Trophoblast cell (in vitro differentiated cells and primary cell): ENCODE data around the gene ZDHHC22.

Experiments
- DNase-seq, 2 donors: peaks; one replicate each; pipeline ENCODE4 v3.0.0-alpha.2; 2016
- H2AFZ ChIP-seq: 2 replicates; pipeline ENCODE4 v1.6.1; 2013; ENCODE audit warnings: low read length, moderate library complexity, mild to moderate bottlenecking; ENCODE audit not compliant: insufficient read depth, poor library complexity
- H2AK5ac ChIP-seq: 2 replicates; pipeline ENCODE4 v1.6.1; 2013; ENCODE audit warnings: mild to moderate bottlenecking, low read length
- H2BK120ac ChIP-seq: 2 replicates; pipeline ENCODE4 v1.6.1; 2013; ENCODE audit warnings: low read length, mild to moderate bottlenecking, moderate library complexity; ENCODE audit not compliant: insufficient read depth, poor library complexity
- H2BK12ac ChIP-seq: 2 replicates; pipeline ENCODE4 v1.6.1; 2013; ENCODE audit warnings: mild to moderate bottlenecking, low read length, moderate library complexity
- H2BK5ac ChIP-seq: 2 replicates; pipeline ENCODE4 v1.6.1; 2013; ENCODE audit warnings: low read length, low read depth, moderate library complexity, mild to moderate bottlenecking; ENCODE audit not compliant: poor library complexity
- H3K14ac ChIP-seq: 2 replicates; pipeline ENCODE4 v1.6.1; 2013; ENCODE audit warnings: mild to moderate bottlenecking, low read length
- H3K18ac ChIP-seq: 2 replicates; pipeline ENCODE4 v1.6.1; 2013; ENCODE audit warnings: mild to moderate bottlenecking, low read length
- H3K23ac ChIP-seq: 2 replicates; pipeline ENCODE4 v1.6.1; 2013; ENCODE audit warnings: low read length
- H3K27ac ChIP-seq: 2 replicates; pipeline ENCODE4 v1.5.1; 2013; ENCODE audit warnings: low read depth, mild to moderate bottlenecking, inconsistent platforms, low read length, moderate library complexity
- H3K27me3 ChIP-seq: 2 replicates; pipeline ENCODE4 v1.6.1; 2013; ENCODE audit warnings: inconsistent platforms, mild to moderate bottlenecking, low read length, moderate library complexity; ENCODE audit not compliant: insufficient read depth
- H3K36me3 ChIP-seq, 2 experiments: 1 replicate in 1 of 2; 2 replicates in 1 of 2; pipeline ENCODE4 v1.6.1; 2013; ENCODE audit warnings: low read length in 2 of 2, mild to moderate bottlenecking in 2 of 2, moderate library complexity in 1 of 2; ENCODE audit not compliant: insufficient read depth in 2 of 2, control insufficient read depth in 1 of 2
- H3K4ac ChIP-seq: 2 replicates; pipeline ENCODE4 v1.6.1; 2013; ENCODE audit warnings: low read depth, mild to moderate bottlenecking, low read length, moderate library complexity
- H3K4me1 ChIP-seq, 2 experiments: 1 replicate in 1 of 2; 2 replicates in 1 of 2; pipeline ENCODE4 v1.6.1; 2013; ENCODE audit warnings: low read length in 2 of 2, mild to moderate bottlenecking in 2 of 2, moderate library complexity in 1 of 2; ENCODE audit not compliant: insufficient read depth in 2 of 2, control insufficient read depth in 1 of 2
- H3K4me2 ChIP-seq: 2 replicates; pipeline ENCODE4 v1.6.1; 2013; ENCODE audit warnings: inconsistent platforms, mild to moderate bottlenecking, low read length, moderate library complexity
- H3K4me3 ChIP-seq: 2 replicates; pipeline ENCODE4 v1.5.1; 2013; ENCODE audit warnings: mild to moderate bottlenecking, low read depth, low read length, inconsistent platforms
- H3K79me1 ChIP-seq: one replicate; pipeline ENCODE4 v1.6.1; 2013; ENCODE audit warnings: low read length
- H3K79me2 ChIP-seq: 2 replicates; pipeline ENCODE4 v1.6.1; 2013; ENCODE audit warnings: low read length, mild to moderate bottlenecking; ENCODE audit not compliant: control insufficient read depth, insufficient read depth, poor library complexity
- H3K9ac ChIP-seq: 2 replicates; pipeline ENCODE4 v1.6.1; 2013; ENCODE audit warnings: mild to moderate bottlenecking, low read length
- H3K9me3 ChIP-seq: 2 replicates; pipeline ENCODE4 v1.6.1; 2013; ENCODE audit warnings: low read depth, mild to moderate bottlenecking, control low read depth, inconsistent platforms, low read length; ENCODE audit not compliant: insufficient read depth
- H4K12ac ChIP-seq: 2 replicates; pipeline ENCODE4 v1.6.1; 2013; ENCODE audit warnings: low read depth, mild to moderate bottlenecking, low read length, moderate library complexity
- H4K8ac ChIP-seq: 2 replicates; pipeline ENCODE4 v1.6.1; 2013; ENCODE audit warnings: low read depth, mild to moderate bottlenecking, low read length, moderate library complexity
- H4K91ac ChIP-seq: one replicate; pipeline ENCODE4 v1.6.1; 2013; ENCODE audit warnings: low read depth, mild to moderate bottlenecking, low read length, moderate library complexity
- WGBS: extraction: QIAGEN DNeasy Blood & Tissue Kit; methylation state at CpG from one replicate; pipeline ENCODE4 v1.1.7; 2013; ENCODE audit warnings: missing lambda C conversion rate; ENCODE audit not compliant: insufficient read length, insufficient coverage; ENCODE audit errors: extremely low coverage; 5-methylcytosine and 5-hydroxymethylcytosine counted together

ZDHHC22 gene

DNA sequence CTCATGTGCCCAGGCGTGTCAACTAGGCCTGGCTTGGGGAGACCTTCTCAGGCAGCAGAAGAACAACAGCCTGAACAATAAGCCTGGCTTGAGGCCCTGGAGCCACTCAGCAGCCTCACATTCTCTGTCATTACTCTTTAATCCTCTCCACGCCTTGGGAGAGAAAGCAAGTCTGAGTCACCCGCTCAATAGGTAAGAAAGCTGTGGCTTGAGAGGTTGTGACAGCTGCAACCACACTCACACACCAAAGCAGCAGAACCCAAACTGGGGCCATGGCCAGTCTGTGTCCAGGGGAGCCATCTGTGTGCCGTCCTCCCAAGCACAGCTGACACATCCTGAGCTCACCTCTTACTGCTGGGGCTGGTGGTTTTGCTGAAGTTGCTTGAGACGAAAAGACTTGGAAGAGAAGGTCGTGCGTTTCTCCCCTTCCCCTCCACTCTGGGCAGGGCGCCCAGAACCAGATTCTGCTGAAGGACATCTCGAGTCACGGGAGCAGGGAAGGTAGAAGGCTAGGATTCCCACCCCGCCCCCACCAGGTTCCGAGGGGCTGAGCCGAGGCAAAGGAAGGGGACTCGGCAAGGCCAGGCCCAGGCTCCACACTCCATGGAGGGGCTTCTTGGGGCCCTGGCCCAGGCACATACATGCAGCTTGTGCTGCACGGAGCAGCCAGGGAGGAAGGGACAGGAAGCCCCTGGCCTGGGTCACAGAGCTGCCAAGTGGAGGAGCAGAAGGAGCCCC is 45.5 kb upstream of the ZDHHC22 start:
- Histone ChIP-seq H3K9ac (no peak overlapping the region), H2BK5ac (no peak overlapping the region), H2AFZ (no peak overlapping the region), H2BK12ac (no peak overlapping the region), H3K4me1 (peaks cover 2 to 3% of the 10 kb centered on the region in 2 experiments), H3K79me2 (no peaks in the 10 kb centered on the region), H3K27me3 (no peaks in the 10 kb centered on the region), H3K14ac (no peak overlapping the region), H3K79me1 (no peaks in the 10 kb centered on the region), H3K4me2 (no peak overlapping the region), H4K12ac (no peak overlapping the region), H3K18ac (no peak overlapping the region), H3K4ac (no peak overlapping the region), H4K8ac (no peak overlapping the region), H3K9me3 (no peaks in the 10 kb centered on the region), H3K27ac (no peak overlapping the region), H2AK5ac (no peak overlapping the region), H3K23ac (no peak overlapping the region), H2BK120ac (no peak overlapping the region), H3K4me3 (no peak overlapping the region), H4K91ac (no peak overlapping the region), H3K36me3 (no peaks in the 10 kb centered on the region)
- DNase-seq, result no peak
- no CpG with 5 or more reads among the region's 15 CpGs for WGBS

DNA sequence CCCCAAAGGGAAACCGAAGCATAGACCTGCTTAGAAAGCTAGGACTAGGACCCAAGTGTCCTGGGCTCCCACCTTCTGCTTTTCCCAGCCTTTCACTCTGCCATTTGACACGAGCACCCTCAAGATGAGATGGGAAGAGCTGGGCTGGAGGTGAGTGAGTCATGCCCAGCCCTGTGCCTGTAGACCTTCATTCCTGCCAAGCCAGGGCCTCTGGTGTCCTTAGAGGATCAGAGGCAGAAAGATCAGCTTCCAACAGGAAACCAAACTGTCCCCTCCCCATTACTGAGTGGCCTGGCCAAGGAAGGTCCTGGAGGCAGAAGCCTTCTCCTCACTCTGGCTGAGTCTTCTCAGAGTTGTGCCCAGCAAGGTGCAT is 43.5 kb upstream of the ZDHHC22 start:
- Histone ChIP-seq H3K9ac (no peak overlapping the region), H3K18ac (no peak overlapping the region), H3K23ac (no peak overlapping the region), H3K4ac (no peak overlapping the region), H3K27me3 (no peaks in the 10 kb centered on the region), H3K14ac (no peak overlapping the region), H3K79me2 (no peaks in the 10 kb centered on the region), H3K4me2 (no peak overlapping the region), H4K8ac (no peak overlapping the region), H3K36me3 (no peaks in the 10 kb centered on the region), H3K9me3 (no peaks in the 10 kb centered on the region), H3K79me1 (no peaks in the 10 kb centered on the region), H3K4me1 (peaks cover 4 to 9% of the 10 kb centered on the region in 2 experiments), H3K4me3 (peak overlapping the region; percentile 16), H2AFZ (no peak overlapping the region), H4K91ac (no peak overlapping the region), H2BK12ac (no peak overlapping the region), H4K12ac (no peak overlapping the region), H2BK120ac (no peak overlapping the region), H2BK5ac (no peak overlapping the region), H2AK5ac (no peak overlapping the region), H3K27ac (no peak overlapping the region)
- WGBS, result no CpG with 5 or more reads among the region's 2 CpGs
- DNase-seq, result no peak

DNA sequence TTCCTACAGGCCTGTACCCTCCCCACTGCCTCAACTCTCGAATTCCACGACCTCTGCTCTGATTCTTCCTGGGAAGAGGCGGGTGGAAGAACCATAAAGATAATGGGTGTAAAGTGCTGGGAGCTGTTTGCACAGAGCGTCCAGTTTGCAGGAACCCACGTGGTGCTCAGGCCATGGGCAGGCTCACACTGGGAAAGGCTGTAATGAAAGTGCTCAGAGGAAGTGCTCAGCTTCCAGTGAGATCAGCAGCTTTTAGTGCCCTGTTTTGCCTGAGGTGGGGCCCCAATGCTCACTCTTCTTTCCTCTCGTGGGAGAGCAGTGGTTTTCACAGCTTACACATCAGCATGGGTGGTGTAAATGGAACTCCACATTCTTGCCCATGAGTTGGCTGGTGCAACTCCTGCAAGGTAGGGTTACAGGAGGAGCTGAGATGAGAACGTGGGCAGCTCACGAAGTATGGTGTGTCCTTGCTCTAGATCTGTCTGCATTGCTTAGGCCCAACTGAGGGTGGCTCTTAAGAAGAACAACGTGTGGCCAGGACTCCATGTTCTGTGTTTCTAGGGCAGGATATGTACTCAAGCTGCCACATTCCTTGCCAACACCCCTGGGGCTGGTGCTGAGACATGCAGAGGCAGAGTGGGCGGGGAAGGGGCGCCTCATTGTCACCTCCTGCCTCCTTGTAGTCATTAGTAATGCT is 43.0 kb upstream of the ZDHHC22 start:
- no peak overlapping the region for H2BK120ac ChIP-seq
- H2AK5ac ChIP-seq, result no peak overlapping the region
- H2BK5ac ChIP-seq, result no peak overlapping the region
- H3K18ac ChIP-seq, result no peak overlapping the region
- no peak overlapping the region for H4K8ac ChIP-seq
- no peak overlapping the region for H4K12ac ChIP-seq
- H3K36me3 ChIP-seq, result no peaks in the 10 kb centered on the region
- DNase-seq, result no peak
- no peak overlapping the region for H3K9ac ChIP-seq
- H2BK12ac ChIP-seq, result no peak overlapping the region
- H3K27ac ChIP-seq, result no peak overlapping the region
- H3K4me3 ChIP-seq, result no peak overlapping the region
- no peak overlapping the region for H2AFZ ChIP-seq
- H3K14ac ChIP-seq, result no peak overlapping the region
- WGBS, result no CpG with 5 or more reads among the region's 11 CpGs
- H3K9me3 ChIP-seq, result no peaks in the 10 kb centered on the region
- H3K27me3 ChIP-seq, result no peaks in the 10 kb centered on the region
- peaks cover 4 to 9% of the 10 kb centered on the region in 2 experiments for H3K4me1 ChIP-seq
- H3K4me2 ChIP-seq, result no peak overlapping the region
- no peak overlapping the region for H3K4ac ChIP-seq
- H3K23ac ChIP-seq, result no peak overlapping the region
- no peak overlapping the region for H4K91ac ChIP-seq
- no peaks in the 10 kb centered on the region for H3K79me1 ChIP-seq
- H3K79me2 ChIP-seq, result no peaks in the 10 kb centered on the region

DNA sequence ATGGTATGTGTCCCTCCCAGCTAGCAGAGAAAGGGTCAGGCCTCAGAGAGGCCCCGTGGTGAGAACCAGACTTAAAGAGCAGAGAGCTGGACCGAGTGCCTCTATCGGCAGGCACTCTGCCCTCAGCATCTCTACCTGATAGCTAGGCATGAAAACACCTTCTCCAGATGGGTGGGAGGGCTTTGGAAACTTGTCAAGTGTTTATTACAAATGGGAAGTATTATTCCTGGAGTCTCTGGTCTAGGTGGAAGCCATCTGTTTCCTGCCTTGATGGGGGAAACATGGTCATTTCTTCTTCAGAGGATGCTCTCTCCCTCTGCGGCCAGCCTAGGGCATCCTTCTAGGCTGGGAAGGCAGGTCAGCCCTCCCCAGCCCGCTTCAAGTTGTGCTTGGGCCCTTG is 42.3 kb upstream of the ZDHHC22 start:
- Histone ChIP-seq H2BK5ac (no peak overlapping the region), H2AK5ac (no peak overlapping the region), H3K9ac (no peak overlapping the region), H4K91ac (no peak overlapping the region), H2BK120ac (no peak overlapping the region), H3K4me2 (no peak overlapping the region), H3K14ac (no peak overlapping the region), H3K18ac (no peak overlapping the region), H2BK12ac (no peak overlapping the region), H3K9me3 (no peaks in the 10 kb centered on the region), H3K4me3 (no peak overlapping the region), H3K27me3 (no peaks in the 10 kb centered on the region), H3K23ac (no peak overlapping the region), H3K79me1 (no peaks in the 10 kb centered on the region), H4K12ac (no peak overlapping the region), H3K4me1 (peaks cover 4 to 9% of the 10 kb centered on the region in 2 experiments), H3K36me3 (no peaks in the 10 kb centered on the region), H4K8ac (no peak overlapping the region), H3K4ac (no peak overlapping the region), H2AFZ (no peak overlapping the region), H3K79me2 (no peaks in the 10 kb centered on the region), H3K27ac (no peak overlapping the region)
- no CpG with 5 or more reads among the region's 5 CpGs for WGBS
- DNase-seq, result no peak
